Large intestine (tissue), 3 donors: ENCODE data around the gene TDRD9. TPM values are rescaled to one million over a fixed set of nuclear protein-coding genes. Genes with fewer than 3 reads are reported as not detected.

Source experiments
- DNase-seq, 2 donors: peaks; one replicate each; pipeline versions ENCODE4 v3.0.0 to v3.0.0-alpha.2; 2013
- H3K27ac ChIP-seq: one replicate; pipeline ENCODE4 v1.5.1; 2013; ENCODE audit warnings: low read length
- H3K27me3 ChIP-seq: 2 replicates; pipeline ENCODE4 v1.6.1; 2013; ENCODE audit warnings: low read length; ENCODE audit not compliant: control insufficient read depth, insufficient read depth
- H3K36me3 ChIP-seq: 2 replicates; pipeline ENCODE4 v1.6.1; 2013; ENCODE audit warnings: low read length; ENCODE audit not compliant: control insufficient read depth, insufficient read depth
- H3K4me1 ChIP-seq: one replicate; pipeline ENCODE4 v1.6.1; 2013; ENCODE audit warnings: low read length; ENCODE audit not compliant: control insufficient read depth, insufficient read depth
- H3K4me3 ChIP-seq: one replicate; pipeline ENCODE4 v1.5.1; 2013; ENCODE audit warnings: low read length
- H3K9me3 ChIP-seq: one replicate; pipeline ENCODE4 v1.6.1; 2013; ENCODE audit warnings: mild to moderate bottlenecking, low read depth, low read length, moderate library complexity; ENCODE audit not compliant: control insufficient read depth
- WGBS: methylation state at CpG from one replicate; pipeline ENCODE4 v1.1.5; 2013; ENCODE audit warnings: low lambda C conversion rate; ENCODE audit not compliant: insufficient coverage; 5-methylcytosine and 5-hydroxymethylcytosine counted together
- polyA plus RNA-seq: library from polyadenylated mRNA; unstranded; fragments of 120-200 nt; gene quantifications from one replicate; pipeline ENCODE4 v1.2.1, GENCODE V29; 2013

Gene TDRD9
- polyA plus RNA-seq, 1 donor = 0.46 TPM

DNA sequence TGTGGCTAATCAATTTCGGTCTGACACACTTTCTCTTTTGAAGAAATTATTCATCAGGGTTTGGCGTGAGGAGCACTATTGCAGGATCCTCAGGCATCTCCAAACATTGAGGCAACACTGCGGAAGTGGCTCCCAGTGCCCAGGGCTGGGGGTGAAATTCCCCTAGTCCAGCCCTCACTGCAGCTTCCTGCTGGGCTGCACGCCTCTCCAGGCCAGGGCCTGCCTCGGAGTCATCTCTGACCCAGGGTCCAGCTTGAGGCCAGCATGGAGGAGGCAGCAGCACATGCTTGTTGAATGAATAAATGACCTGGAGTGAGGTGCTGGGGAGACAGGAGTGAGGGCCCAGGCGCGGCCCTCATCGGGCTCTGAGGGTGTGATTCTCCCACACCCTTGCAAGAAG, 36.0 kb upstream of the TDRD9 start:
- peaks cover 38% of the 10 kb centered on the region for H3K4me1 ChIP-seq
- no peak overlapping the region for H3K4me3 ChIP-seq
- WGBS = 100% methylated on average over 4 of the region's 8 CpGs
- DNase-seq = no peak
- H3K36me3 ChIP-seq = no peaks in the 10 kb centered on the region
- H3K27me3 ChIP-seq = no peaks in the 10 kb centered on the region
- peaks cover 5% of the 10 kb centered on the region for H3K9me3 ChIP-seq
- no peak overlapping the region for H3K27ac ChIP-seq

DNA sequence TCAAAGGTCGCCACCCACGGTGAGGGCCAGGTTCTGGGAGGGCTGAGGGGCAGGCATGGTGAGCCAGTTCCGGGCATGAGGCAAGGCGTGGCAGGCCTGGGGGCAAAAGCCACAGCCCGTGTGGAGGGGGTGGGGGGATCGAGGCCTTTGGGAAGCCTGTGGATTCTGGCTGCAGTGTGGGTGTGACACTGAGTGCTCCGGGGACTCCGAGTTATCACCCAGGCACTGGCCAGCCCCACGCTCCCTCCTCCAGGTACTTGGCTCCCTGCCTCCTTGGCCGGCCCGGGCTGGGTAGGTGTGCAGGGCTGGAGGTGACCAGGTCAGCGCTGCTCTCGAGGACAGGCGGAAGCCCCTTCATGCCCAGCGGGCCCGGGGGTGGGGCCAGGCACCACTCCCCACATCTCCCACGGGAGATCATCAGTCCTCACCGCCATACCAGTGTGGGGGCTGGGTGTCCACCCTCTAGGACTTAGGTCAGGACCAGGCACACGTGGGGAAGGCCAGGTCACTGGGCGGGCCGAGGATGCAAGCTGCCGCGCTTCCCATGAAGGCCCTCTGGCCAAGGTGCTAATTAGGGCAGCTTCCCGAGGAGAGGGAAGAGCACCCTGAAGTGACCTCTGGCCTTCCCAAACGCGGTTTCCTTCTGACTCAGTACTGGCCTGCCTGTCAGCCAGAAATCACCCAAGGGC, 34.1 kb upstream of the TDRD9 start:
- Histone ChIP-seq H3K4me3 (no peak overlapping the region), H3K27ac (no peak overlapping the region), H3K27me3 (no peaks in the 10 kb centered on the region), H3K9me3 (peaks cover 2% of the 10 kb centered on the region), H3K4me1 (peaks cover 42% of the 10 kb centered on the region), H3K36me3 (no peaks in the 10 kb centered on the region)
- DNase-seq = peak in 1 of 2 donors; percentile 38
- no CpG with 5 or more reads among the region's 26 CpGs for WGBS

DNA sequence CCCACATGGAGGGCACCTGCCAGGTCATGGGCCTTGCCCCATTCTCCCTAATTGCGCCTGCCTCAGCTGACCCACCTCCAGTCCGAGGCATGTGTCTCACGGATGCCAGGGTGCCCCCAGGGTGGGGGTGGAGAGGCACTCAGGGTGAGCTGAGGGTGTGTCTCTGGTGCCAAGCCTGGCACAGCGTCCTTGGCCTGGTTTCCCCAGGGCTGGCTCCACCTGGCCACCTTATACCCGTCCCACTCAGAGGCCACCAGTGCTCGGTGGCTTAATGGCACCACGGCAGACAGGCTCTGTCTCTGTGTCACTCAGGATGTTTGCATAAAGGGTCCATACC, 33.6 kb upstream of the TDRD9 start:
- no CpG with 5 or more reads among the region's 7 CpGs for WGBS
- H3K9me3 ChIP-seq = no peaks in the 10 kb centered on the region
- no peak overlapping the region for H3K27ac ChIP-seq
- DNase-seq = no peak
- no peaks in the 10 kb centered on the region for H3K36me3 ChIP-seq
- peaks cover 42% of the 10 kb centered on the region for H3K4me1 ChIP-seq
- H3K27me3 ChIP-seq = no peaks in the 10 kb centered on the region
- H3K4me3 ChIP-seq = no peak overlapping the region

DNA sequence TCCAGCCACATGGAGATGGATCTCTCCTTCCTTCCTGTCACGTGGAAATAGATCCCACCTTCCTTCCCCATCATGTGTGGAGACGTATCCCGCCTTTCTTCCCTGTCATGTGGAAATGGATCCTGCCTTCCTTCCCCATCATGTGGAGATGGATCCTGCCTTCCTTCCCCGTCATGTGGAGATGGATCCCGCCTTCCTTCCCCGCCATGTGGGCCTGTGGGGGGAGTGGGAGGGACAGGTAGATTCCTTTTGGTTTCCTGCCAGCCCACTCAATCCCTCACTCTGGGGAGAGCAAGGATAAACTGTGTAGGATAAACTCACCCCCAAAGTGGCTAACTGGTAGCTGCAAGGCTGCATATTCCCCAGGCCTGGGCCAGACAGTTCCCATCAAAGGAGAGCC, 31.7 kb upstream of the TDRD9 start:
- Histone ChIP-seq H3K4me1 (peaks cover 42% of the 10 kb centered on the region), H3K9me3 (no peaks in the 10 kb centered on the region), H3K36me3 (no peaks in the 10 kb centered on the region), H3K4me3 (no peak overlapping the region), H3K27ac (peak overlapping the region; percentile 76), H3K27me3 (no peaks in the 10 kb centered on the region)
- DNase-seq = no peak
- WGBS = no CpG with 5 or more reads among the region's 6 CpGs

DNA sequence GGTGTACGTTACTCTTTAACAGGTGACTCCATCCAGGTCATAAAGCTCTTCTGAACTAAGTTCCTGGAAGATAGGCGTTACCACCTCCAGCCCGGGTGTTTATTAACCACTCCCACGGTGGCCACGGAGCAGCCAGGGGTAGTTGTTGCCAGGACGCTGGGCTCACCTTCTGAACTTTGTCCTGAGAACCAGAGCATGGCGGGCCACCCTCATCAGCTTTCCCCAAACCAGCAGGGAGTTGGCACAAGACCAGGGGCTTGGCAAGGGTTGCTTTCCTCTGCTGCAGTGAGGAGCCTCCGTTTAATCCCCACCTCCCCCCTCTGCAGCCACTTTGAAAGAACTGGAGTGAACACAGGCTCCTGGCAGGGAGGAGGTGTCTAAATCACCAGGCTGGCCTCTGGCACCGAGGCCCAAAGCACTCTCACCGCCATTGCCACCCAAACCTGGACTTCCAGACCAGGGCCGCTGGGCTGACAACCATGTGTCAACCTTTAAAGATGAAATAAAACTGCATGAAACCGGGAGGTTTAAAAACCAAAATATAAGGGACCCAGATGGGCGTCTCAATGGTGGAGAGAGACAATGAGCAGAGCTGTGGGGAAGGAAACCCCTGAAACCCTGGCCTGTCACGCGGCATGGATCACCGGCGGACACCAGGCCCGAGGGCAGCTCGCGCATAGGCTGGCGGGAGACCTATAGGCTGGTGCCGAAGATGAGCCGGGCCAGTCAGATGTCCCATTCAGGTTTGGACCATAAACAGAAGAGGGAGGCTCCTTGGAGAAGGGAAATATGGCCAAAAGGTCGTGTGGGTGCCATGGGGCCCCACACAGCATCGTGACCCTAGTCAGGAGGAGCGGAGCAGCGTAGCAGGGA, 30.9 kb upstream of the TDRD9 start:
- Histone ChIP-seq H3K36me3 (no peaks in the 10 kb centered on the region), H3K9me3 (no peaks in the 10 kb centered on the region), H3K4me1 (peaks cover 42% of the 10 kb centered on the region), H3K27ac (peak overlapping the region; percentile 76), H3K27me3 (no peaks in the 10 kb centered on the region), H3K4me3 (no peak overlapping the region)
- no CpG with 5 or more reads among the region's 27 CpGs for WGBS
- DNase-seq = peak; percentile 82 to 94

DNA sequence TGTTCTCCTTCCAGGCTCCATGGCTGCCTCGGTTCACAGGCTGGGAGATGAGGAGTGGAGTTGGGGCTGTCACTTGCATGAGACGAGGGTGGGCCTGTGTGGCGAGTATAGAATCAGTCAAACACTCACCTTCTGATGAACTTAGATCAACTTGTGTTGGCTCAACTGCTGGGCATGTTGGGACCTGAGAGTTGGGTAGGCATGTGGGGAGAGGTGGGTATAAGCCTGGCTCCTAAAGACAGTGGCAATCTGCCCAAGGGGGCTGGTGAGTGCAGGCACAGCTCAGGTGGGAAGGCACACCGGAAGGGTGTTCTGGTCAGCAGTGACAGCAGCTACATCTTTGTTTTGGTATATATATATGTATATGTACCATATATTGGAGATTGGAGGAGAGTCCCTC, 30.1 kb upstream of the TDRD9 start:
- no peak for DNase-seq
- no peaks in the 10 kb centered on the region for H3K27me3 ChIP-seq
- H3K4me1 ChIP-seq = peaks cover 42% of the 10 kb centered on the region
- H3K9me3 ChIP-seq = no peaks in the 10 kb centered on the region
- no CpG with 5 or more reads among the region's 4 CpGs for WGBS
- no peak overlapping the region for H3K27ac ChIP-seq
- no peaks in the 10 kb centered on the region for H3K36me3 ChIP-seq
- H3K4me3 ChIP-seq = no peak overlapping the region

DNA sequence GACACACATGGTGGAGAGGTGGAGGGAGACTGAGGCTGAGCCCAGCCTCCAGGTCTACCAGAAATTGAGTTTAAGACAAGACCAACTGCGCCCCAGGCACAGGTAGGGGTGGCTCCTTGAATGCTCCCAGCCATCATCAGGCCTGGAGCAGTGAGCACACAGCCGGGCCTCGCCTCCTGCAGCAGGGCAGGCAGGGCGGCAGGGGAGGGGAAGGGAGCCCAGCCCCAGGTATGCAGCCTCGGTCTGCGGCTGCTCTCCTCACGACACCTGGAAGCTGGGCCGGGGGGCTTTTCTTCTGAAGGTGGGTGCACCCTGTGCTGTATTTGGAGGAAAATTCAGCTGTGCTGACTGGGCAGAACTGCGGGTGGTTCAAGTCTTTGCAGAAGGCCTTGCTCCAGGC, 29.5 kb upstream of the TDRD9 start:
- Histone ChIP-seq H3K4me1 (peaks cover 41% of the 10 kb centered on the region), H3K9me3 (no peaks in the 10 kb centered on the region), H3K27ac (no peak overlapping the region), H3K36me3 (no peaks in the 10 kb centered on the region), H3K27me3 (no peaks in the 10 kb centered on the region), H3K4me3 (no peak overlapping the region)
- no CpG with 5 or more reads among the region's 9 CpGs for WGBS
- no peak for DNase-seq

DNA sequence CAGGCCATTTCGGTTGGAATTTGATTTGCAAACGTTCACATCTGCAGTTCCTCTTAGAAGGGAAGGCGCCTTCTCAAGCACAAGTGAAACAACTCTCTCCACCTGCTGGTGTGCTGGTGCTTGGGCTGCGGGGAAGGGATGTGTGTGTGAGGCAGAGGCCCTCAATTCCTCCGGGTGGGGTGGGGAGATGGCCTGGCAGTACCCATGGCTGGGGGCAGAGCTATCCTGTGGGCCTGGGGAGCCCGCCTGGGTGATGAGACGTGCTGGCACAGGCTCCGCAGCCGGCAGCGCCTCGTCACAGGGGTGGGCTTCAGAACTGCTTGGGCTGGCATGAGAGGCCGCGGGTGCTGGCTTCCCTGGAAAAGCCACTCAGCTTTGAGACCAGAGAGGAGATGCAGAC, 28.9 kb upstream of the TDRD9 start:
- DNase-seq = no peak
- H3K4me1 ChIP-seq = peaks cover 35% of the 10 kb centered on the region
- no CpG with 5 or more reads among the region's 13 CpGs for WGBS

DNA sequence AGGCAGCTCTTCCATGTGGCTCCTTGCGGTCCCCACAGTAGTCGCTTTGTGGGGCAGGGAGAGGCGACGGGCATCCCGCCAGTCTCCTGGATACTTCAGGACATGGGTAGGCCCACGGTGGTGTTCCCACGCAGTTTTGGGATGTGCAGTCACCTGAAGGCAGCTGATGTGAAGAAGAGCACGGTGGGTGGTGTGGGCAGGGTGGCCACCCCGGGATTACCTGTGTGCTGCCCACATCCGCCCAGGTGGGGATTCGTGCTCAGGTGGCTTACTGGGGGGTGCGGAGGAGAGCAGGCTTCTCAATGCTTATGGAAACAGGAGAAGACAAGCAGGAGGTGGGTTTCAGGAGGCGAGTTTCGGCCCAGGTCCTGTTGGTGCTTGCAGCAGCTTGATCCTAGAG, 28.4 kb upstream of the TDRD9 start:
- DNase-seq = no peak
- H3K36me3 ChIP-seq = no peaks in the 10 kb centered on the region

More for the DNA sequence above, 28.9 kb upstream of the TDRD9 start:
- no peak overlapping the region for H3K27ac ChIP-seq
- H3K27me3 ChIP-seq = no peaks in the 10 kb centered on the region
- no peaks in the 10 kb centered on the region for H3K36me3 ChIP-seq
- no peaks in the 10 kb centered on the region for H3K9me3 ChIP-seq
- no peak overlapping the region for H3K4me3 ChIP-seq

DNA sequence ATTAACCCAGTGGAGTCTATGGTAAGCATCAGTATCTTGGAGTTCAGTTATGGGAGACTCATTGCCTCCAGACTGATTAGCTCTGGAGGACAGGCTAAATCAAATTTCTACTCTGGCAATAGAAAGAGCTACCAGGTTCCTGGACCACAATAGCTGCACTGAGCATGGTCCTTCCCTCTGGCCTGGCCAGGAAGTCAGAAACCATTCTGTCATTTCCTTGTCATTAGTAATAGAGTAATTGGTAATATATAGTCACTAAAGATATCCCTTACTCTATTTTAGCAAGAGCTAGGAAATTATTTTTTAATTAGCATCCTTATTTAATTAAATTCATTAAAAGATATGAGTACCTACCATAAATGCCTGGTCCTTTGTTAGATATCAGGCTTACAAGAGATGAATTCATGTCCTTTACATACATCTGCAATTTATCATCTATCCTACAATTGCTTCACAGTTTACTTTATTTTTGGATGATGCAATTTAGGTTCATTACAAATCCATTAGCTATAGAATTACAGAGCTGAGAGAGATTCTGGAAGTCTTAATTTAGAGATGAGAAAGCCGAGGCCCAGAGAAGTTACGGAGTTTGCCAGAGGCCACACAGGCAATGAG, 23.7 kb upstream of the TDRD9 start:
- Histone ChIP-seq H3K27ac (no peak overlapping the region), H3K27me3 (no peaks in the 10 kb centered on the region), H3K4me3 (no peak overlapping the region), H3K4me1 (no peaks in the 10 kb centered on the region), H3K36me3 (no peaks in the 10 kb centered on the region), H3K9me3 (no peaks in the 10 kb centered on the region)
- 100% methylated on average over 1 of the region's 2 CpGs for WGBS
- no peak for DNase-seq

More for the DNA sequence above, 28.4 kb upstream of the TDRD9 start:
- no peak overlapping the region for H3K4me3 ChIP-seq
- WGBS = 84% methylated on average over 3 of the region's 14 CpGs
- H3K9me3 ChIP-seq = no peaks in the 10 kb centered on the region
- H3K27ac ChIP-seq = no peak overlapping the region
- no peaks in the 10 kb centered on the region for H3K27me3 ChIP-seq
- H3K4me1 ChIP-seq = peaks cover 30% of the 10 kb centered on the region
